H1 (cell line): ENCODE results near the gene CLEC16A. TPM values are rescaled to one million over a fixed set of nuclear protein-coding genes. Genes with fewer than 3 reads are reported as not detected.
A peak's percentile ranks its signal among the peaks of the same experiment; 100 is the strongest.

ENCODE experiments used
- CTCF ChIA-PET: fragments of 300-600 bp; sonication (Branson Sonifier 250); formaldehyde crosslinking; loops from one replicate; lab custom pipeline; 2021; ENCODE audit not compliant: partially characterized antibody; lab: Charles Lee
- POLR2A ChIA-PET: fragments of 300-600 bp; sonication (Branson Sonifier 250); formaldehyde crosslinking; loops from one replicate; lab custom pipeline; 2021; ENCODE audit warnings: inconsistent platforms; ENCODE audit not compliant: partially characterized antibody; lab: Charles Lee
- DNase-seq, 2 experiments: peaks; one replicate each; pipeline versions ENCODE4 v3.0.0 to v3.0.0-alpha.2; 2010 to 2022; ENCODE audit warnings: low spot score in 2 of 2, low read depth in 1 of 2, mixed read lengths in 1 of 2
- FAIRE-seq: peaks from 2 replicates; lab custom pipeline; 2011; peaks lifted over from hg19 to GRCh38; lab: Jason Lieb, UNC
- H2AFZ ChIP-seq: 2 replicates; pipeline ENCODE4 v1.8.1; 2012; ENCODE audit warnings: low read length, inconsistent platforms
- H2AK5ac ChIP-seq: 2 replicates; pipeline ENCODE4 v1.6.1; 2013; ENCODE audit warnings: low read depth, low read length
- H2BK120ac ChIP-seq: replicated peaks from 2 replicates; pipeline ENCODE3; 2013; ENCODE audit warnings: low read depth, low read length, inconsistent platforms
- H2BK12ac ChIP-seq: 2 replicates; pipeline ENCODE4 v1.6.1; 2013; ENCODE audit warnings: low read depth, low read length
- H2BK15ac ChIP-seq: 2 replicates; pipeline ENCODE4 v1.6.1; 2013; ENCODE audit warnings: low read length
- H2BK20ac ChIP-seq: 2 replicates; pipeline ENCODE4 v1.6.1; 2013; ENCODE audit warnings: low read length
- H2BK5ac ChIP-seq: 2 replicates; pipeline ENCODE4 v1.6.1; 2013; ENCODE audit warnings: low read depth, low read length
- H3K14ac ChIP-seq: 2 replicates; pipeline ENCODE4 v1.6.1; 2013; ENCODE audit warnings: inconsistent platforms; ENCODE audit not compliant: insufficient read length
- H3K18ac ChIP-seq: 2 replicates; pipeline ENCODE4 v1.6.1; 2013; ENCODE audit warnings: low read length; ENCODE audit errors: extremely low read depth
- H3K23ac ChIP-seq: 2 replicates; pipeline ENCODE4 v1.6.1; 2013; ENCODE audit warnings: inconsistent platforms; ENCODE audit not compliant: insufficient read length
- H3K23me2 ChIP-seq: 2 replicates; pipeline ENCODE4 v1.6.1; 2013; ENCODE audit warnings: low read depth, low read length
- H3K27ac ChIP-seq: 2 replicates; pipeline ENCODE4 v1.6.1; 2011; ENCODE audit warnings: low read depth, low read length, inconsistent platforms
- H3K27me3 ChIP-seq, 4 experiments: replicated peaks in 1 of 4; 1 replicate in 1 of 4; 2 replicates in 3 of 4; pipeline versions ENCODE4 v1.6.1 to v1.8.1; 2011 to 2013; ENCODE audit warnings: low read length in 3 of 4, mild to moderate bottlenecking in 3 of 4, inconsistent platforms in 2 of 4, mixed read lengths in 2 of 4, moderate library complexity in 1 of 4; ENCODE audit not compliant: control insufficient read depth in 3 of 4, insufficient read depth in 3 of 4; ENCODE audit errors: extremely low read depth in 1 of 4
- H3K36me3 ChIP-seq, 4 experiments: 2 replicates each; pipeline versions ENCODE4 v1.6.1 to v1.8.1; 2011 to 2013; ENCODE audit warnings: mild to moderate bottlenecking in 4 of 4, low read length in 3 of 4, moderate library complexity in 2 of 4, control low read depth in 1 of 4, inconsistent platforms in 1 of 4; ENCODE audit not compliant: insufficient read depth in 4 of 4, control insufficient read depth in 2 of 4
- H3K4ac ChIP-seq: replicated peaks from 2 replicates; pipeline ENCODE3; 2013; ENCODE audit warnings: low read length, low read depth, mixed read lengths, inconsistent platforms; ENCODE audit not compliant: insufficient read length
- H3K4me1 ChIP-seq, 4 experiments: replicated peaks in 1 of 4; 1 replicate in 1 of 4; 2 replicates in 3 of 4; pipeline versions ENCODE4 v1.6.1 to v1.8.1; 2011 to 2013; ENCODE audit warnings: low read length in 3 of 4, inconsistent platforms in 2 of 4, mixed read lengths in 1 of 4; ENCODE audit not compliant: insufficient read depth in 4 of 4, control insufficient read depth in 3 of 4
- H3K4me2 ChIP-seq, 2 experiments: 2 replicates each; pipeline versions ENCODE4 v1.6.1 to v1.8.1; 2011 to 2013; ENCODE audit warnings: low read depth in 2 of 2, low read length in 2 of 2, control low read depth in 1 of 2, inconsistent platforms in 1 of 2, mild to moderate bottlenecking in 1 of 2; ENCODE audit not compliant: insufficient read depth in 1 of 2
- H3K4me3 ChIP-seq, 4 experiments: fragments of 200-600, 300-600 bp in 1 of 4; sonication (generic), shearing (Covaris generic), sonication (Bioruptor Twin) in 1 of 4; 2 replicates each; pipeline versions ENCODE4 v1.5.1 to v1.8.1; 2011 to 2016; ENCODE audit warnings: low read length in 4 of 4, low read depth in 3 of 4, control low read depth in 2 of 4, inconsistent platforms in 2 of 4, mild to moderate bottlenecking in 2 of 4, mixed read lengths in 1 of 4, moderate library complexity in 1 of 4; ENCODE audit not compliant: insufficient read depth in 2 of 4; ENCODE audit errors: extremely low read depth in 1 of 4
- H3K56ac ChIP-seq: replicated peaks from 2 replicates; pipeline ENCODE3; 2013; ENCODE audit warnings: low read depth, mild to moderate bottlenecking, mixed read lengths, low read length, inconsistent platforms; ENCODE audit not compliant: insufficient read length
- H3K79me1 ChIP-seq: 2 replicates; pipeline ENCODE4 v1.6.1; 2013; ENCODE audit warnings: low read depth, low read length, control low read depth
- H3K79me2 ChIP-seq, 2 experiments: 2 replicates each; pipeline versions ENCODE4 v1.6.1 to v1.8.1; 2012 to 2013; ENCODE audit warnings: low read length in 2 of 2, mild to moderate bottlenecking in 2 of 2, inconsistent platforms in 1 of 2; ENCODE audit not compliant: insufficient read depth in 2 of 2, control insufficient read depth in 1 of 2
- H3K9ac ChIP-seq, 4 experiments: replicated peaks in 1 of 4; 1 replicate in 1 of 4; 2 replicates in 3 of 4; pipeline versions ENCODE4 v1.6.1 to v1.8.1; 2011 to 2013; ENCODE audit warnings: low read depth in 3 of 4, low read length in 3 of 4, control low read depth in 2 of 4, mild to moderate bottlenecking in 2 of 4, moderate library complexity in 2 of 4, inconsistent platforms in 1 of 4; ENCODE audit errors: extremely low read depth in 1 of 4
- H3K9me3 ChIP-seq, 2 experiments: 2 replicates each; pipeline versions ENCODE4 v1.6.1 to v1.8.1; 2012 to 2013; ENCODE audit warnings: mild to moderate bottlenecking in 2 of 2, moderate library complexity in 2 of 2, control low read depth in 1 of 2, inconsistent platforms in 1 of 2, low read depth in 1 of 2, low read length in 1 of 2, mixed read lengths in 1 of 2; ENCODE audit not compliant: insufficient read depth in 2 of 2
- H4K20me1 ChIP-seq, 2 experiments: replicated peaks in 1 of 2; 2 replicates each; pipeline versions ENCODE3 to v1.8.1; 2011 to 2013; ENCODE audit warnings: inconsistent platforms in 2 of 2, low read length in 2 of 2, mild to moderate bottlenecking in 1 of 2; ENCODE audit not compliant: insufficient read depth in 2 of 2, control insufficient read depth in 1 of 2
- H4K5ac ChIP-seq: 2 replicates; pipeline ENCODE4 v1.6.1; 2013; ENCODE audit warnings: low read length, low read depth, mixed read lengths, inconsistent platforms; ENCODE audit not compliant: insufficient read length
- H4K8ac ChIP-seq: 2 replicates; pipeline ENCODE4 v1.8.0; 2013; ENCODE audit warnings: mild to moderate bottlenecking, moderate library complexity, low read length, inconsistent platforms; ENCODE audit not compliant: insufficient read depth; ENCODE audit errors: extremely low read depth
- H4K91ac ChIP-seq: replicated peaks from 2 replicates; pipeline ENCODE3; 2013; ENCODE audit warnings: low read length, mixed read lengths, inconsistent platforms; ENCODE audit not compliant: insufficient read length
- CBX5 ChIP-seq: fragments of 300-800, 300-1000 bp; sonication (generic); IDR thresholded peaks from 2 replicates; pipeline ENCODE4 v1.7.1; 2016; ENCODE audit warnings: antibody characterized with exemption, low read length, low read depth
- CHD1 ChIP-seq: IDR thresholded peaks from 2 replicates; pipeline ENCODE4 v1.6.1; 2012; ENCODE audit warnings: low read depth, low read length, improper control_type of control experiment
- HDAC2 ChIP-seq, 2 experiments: fragments of 300-600 bp in 1 of 2; sonication (generic) in 1 of 2; IDR thresholded peaks; 2 replicates each; pipeline ENCODE4 v1.6.1; 2011 to 2012; ENCODE audit warnings: low read depth in 2 of 2, low read length in 2 of 2, mild to moderate bottlenecking in 2 of 2, moderate library complexity in 2 of 2, borderline replicate concordance in 1 of 2, inconsistent platforms in 1 of 2
- KDM1A ChIP-seq: fragments of 200-600, 300-600 bp; sonication (generic); IDR thresholded peaks from 2 replicates; pipeline ENCODE4 v1.7.1; 2016; ENCODE audit warnings: mild to moderate bottlenecking, low read length, borderline replicate concordance
- MAX ChIP-seq: IDR thresholded peaks from 2 replicates; pipeline ENCODE4 v1.6.1; 2012; ENCODE audit warnings: inconsistent platforms
- NANOG ChIP-seq: IDR thresholded peaks from 2 replicates; pipeline ENCODE4 v1.6.1; 2011; ENCODE audit warnings: low read length, low read depth, mild to moderate bottlenecking, inconsistent platforms; ENCODE audit not compliant: insufficient read depth, poor library complexity, severe bottlenecking
- RBBP5 ChIP-seq: IDR thresholded peaks from 2 replicates; pipeline ENCODE4 v1.7.1; 2012; ENCODE audit warnings: low read depth, mild to moderate bottlenecking, inconsistent platforms, low read length, moderate library complexity, borderline replicate concordance
- RFX5 ChIP-seq: IDR thresholded peaks from 2 replicates; pipeline ENCODE4 v1.6.1; 2011; ENCODE audit warnings: low read depth, low read length, improper control_type of control experiment, borderline replicate concordance
- SAP30 ChIP-seq: fragments of 300-600 bp; sonication (generic); IDR thresholded peaks from 2 replicates; pipeline ENCODE4 v1.7.1; 2012; ENCODE audit warnings: low read length, moderate library complexity, mild to moderate bottlenecking, inconsistent platforms; ENCODE audit not compliant: insufficient read depth, insufficient replicate concordance
- SIX5 ChIP-seq: IDR thresholded peaks from 2 replicates; pipeline ENCODE4 v1.6.1; 2011; ENCODE audit warnings: mild to moderate bottlenecking, low read depth, low read length
- TAF1 ChIP-seq: IDR thresholded peaks from 2 replicates; pipeline ENCODE4 v1.6.1; 2011; ENCODE audit warnings: mild to moderate bottlenecking, low read depth, low read length
- TEAD4 ChIP-seq: IDR thresholded peaks from 2 replicates; pipeline ENCODE4 v1.6.1; 2012; ENCODE audit warnings: low read depth, low read length, inconsistent platforms, mixed read lengths
- ZNF274 ChIP-seq: IDR thresholded peaks from 2 replicates; pipeline ENCODE4 v1.7.0; 2012; ENCODE audit warnings: low read length, borderline replicate concordance; ENCODE audit errors: extremely low read depth
- WGBS, 2 experiments: shearing (Covaris generic) in 1 of 2; methylation state at CpG; one replicate each; pipeline versions ENCODE4 v1.1.6 to v1.1.7; 2013 to 2015; ENCODE audit warnings: low lambda C conversion rate in 2 of 2, mixed read lengths in 2 of 2, inconsistent platforms in 1 of 2, low coverage in 1 of 2, missing lambda C conversion rate in 1 of 2; ENCODE audit not compliant: insufficient replicate concordance in 2 of 2, insufficient coverage in 1 of 2, insufficient read length in 1 of 2; ENCODE audit errors: extremely low coverage in 1 of 2, missing lambda C conversion rate in 1 of 2; 5-methylcytosine and 5-hydroxymethylcytosine counted together
- polyA plus RNA-seq, 7 experiments: library from polyadenylated mRNA; depleted of rRNA in 3 of 7; stranded (reverse) in 5 of 7; unstranded in 2 of 7; fragments of >200 nt in 5 of 7; fragments of 200-250 nt in 2 of 7; gene quantifications; 1 replicate in 5 of 7; 2 replicates in 1 of 7; 4 replicates in 1 of 7; pipeline versions ENCODE4 v1.2.1 to v1.2.3, GENCODE V29; 2011 to 2013; ENCODE audit warnings: missing spikeins in 2 of 7, mixed read lengths in 2 of 7
- total RNA-seq: library from RNA; stranded (reverse); fragmentation: NEBNext Ultra II Directional; extraction: Animal tissue kit (Norgen Biotek cat#: 25700); gene quantifications from 2 replicates; pipeline ENCODE4 v1.2.1, GENCODE V29; 2021

Gene CLEC16A
- total and polyA plus RNA-seq, 2 of the 8 experiments (the other 6 are each of a cell fraction or from before 2014, with no cell fraction given) = 7.6 to 19.3 TPM

GRCh38 chr16:10980813-10981212, 36.4 kb downstream of the CLEC16A start:
- Histone ChIP-seq H3K36me3 (no peaks in the 10 kb centered on the region; a peak in 1 of 8 replicates), H3K9ac (no peak overlapping the region), H2BK5ac (0 out of 2 replicates have a peak overlapping the region, but pooled peaks have one; percentile 37), H3K4me3 (no peak overlapping the region), H2AK5ac (no peak overlapping the region), H4K20me1 (peaks cover 0 to 3% of the 10 kb centered on the region in 2 experiments), H4K5ac (no peak overlapping the region), H3K18ac (no peak overlapping the region), H3K14ac (no peak overlapping the region), H3K4me2 (no peak overlapping the region), H3K56ac (no peak overlapping the region), H2BK12ac (no peak overlapping the region), H3K79me1 (no peaks in the 10 kb centered on the region), H3K23me2 (no peaks in the 10 kb centered on the region), H2BK20ac (no peak overlapping the region), H2BK15ac (no peak overlapping the region), H3K9me3 (no peaks in the 10 kb centered on the region), H4K8ac (no peak overlapping the region), H4K91ac (no peak overlapping the region), H3K27ac (no peak overlapping the region), H3K79me2 (no peaks in the 10 kb centered on the region), H2BK120ac (no peak overlapping the region), H2AFZ (no peak overlapping the region), H3K23ac (no peak overlapping the region), H3K4ac (no peak overlapping the region), H3K4me1 (0 out of 7 replicates have a peak, but pooled peaks cover 0 to 2% (median 0%) of the 10 kb centered on the region in 4 experiments), H3K27me3 (no peaks in the 10 kb centered on the region)
- 84% methylated on average over 3 of the region's 3 CpGs; no CpG with 5 or more reads in 1 of the 2 experiments for WGBS, 2 experiments
- POLR2A ChIA-PET = interaction anchor here (0.8 to 1.1 kb wide), 2 partner anchors 26 to 275 kb away, joined by 3 read pairs; no protein-coding TSS in a partner anchor
- CTCF ChIA-PET = interaction anchor here (0.6 to 2.2 kb wide), 16 partner anchors 9 to 709 kb away, joined by 3 to 14 read pairs (median 4); partner anchors contain the start of gene SOCS1
- no peak for FAIRE-seq
- DNase-seq = no peak
- no peak for TF ChIP-seq ZNF274
- no peak for TF ChIP-seq KDM1A
- no peak for TF ChIP-seq CHD1
- no peak for TF ChIP-seq MAX
- TF ChIP-seq RFX5 = no peak
- no peak for TF ChIP-seq TEAD4
- TF ChIP-seq RBBP5 = no peak
- TF ChIP-seq TAF1 = no peak
- no peak for TF ChIP-seq SAP30
- TF ChIP-seq HDAC2 (IDR thresholded peaks at IDR 0.05; ENCODE audit: borderline replicate concordance in 1 of 2, low read depth in 2 of 2, low read length in 2 of 2) = no peak
- no peak for TF ChIP-seq SIX5
- TF ChIP-seq NANOG = no peak
- no peak for TF ChIP-seq CBX5
